ENCODE results near the gene ZNF317.

- TF ChIP-seq CTCF (IDR thresholded peaks at IDR 0.05; ENCODE audit: borderline replicate concordance, extremely low read depth, low read length, poor library complexity, severe bottlenecking) (no peak), EZH2 (IDR thresholded peaks at IDR 0.05; ENCODE audit: borderline replicate concordance, low read depth, low read length, severe bottlenecking) (no peak)
Observed at GRCh38 chr19:9165261-9165660, 25.1 kb downstream of the ZNF317 start.

All from DND-41 (cell line).